ENCODE results near the gene COBLL1. TPM values are rescaled to one million over a fixed set of nuclear protein-coding genes. Genes with fewer than 3 reads are reported as not detected.
"Not testable (repeated sequence)": the region's sequence is repeated elsewhere in the genome, so short reads cannot be mapped to it uniquely, and the experiment has no call there.

COBLL1 gene
- polyA plus RNA-seq (ENCODE audit: insufficient read length in 12 of 12): 10 to 100 TPM in 5 of 12 donors, 1 to 10 TPM in 6, not detected in 1; 7.1 to 25.9 (median 9.9) TPM
- long read RNA-seq, donor 1, full-length matches to known transcripts: 14 of 14 reads
- long read RNA-seq, donor 1, partial matches to known transcripts: 0 of 14 reads
- long read RNA-seq, donor 1, other reads (novel, unspliced or antisense): 0 of 14 reads
- long read RNA-seq, donor 2, full-length matches to known transcripts: 1 of 1 reads
- long read RNA-seq, donor 2, partial matches to known transcripts: 0 of 1 reads
- long read RNA-seq, donor 2, other reads (novel, unspliced or antisense): 0 of 1 reads
- long read RNA-seq, donor 3, full-length matches to known transcripts: 1 of 1 reads
- long read RNA-seq, donor 3, partial matches to known transcripts: 0 of 1 reads
- long read RNA-seq, donor 3, other reads (novel, unspliced or antisense): 0 of 1 reads
- long read RNA-seq, donor 4, full-length matches to known transcripts: 1 of 1 reads
- long read RNA-seq, donor 4, partial matches to known transcripts: 0 of 1 reads
- long read RNA-seq, donor 4, other reads (novel, unspliced or antisense): 0 of 1 reads
- long read RNA-seq, donor 5, full-length matches to known transcripts: 3 of 3 reads
- long read RNA-seq, donor 5, partial matches to known transcripts: 0 of 3 reads
- long read RNA-seq, donor 5, other reads (novel, unspliced or antisense): 0 of 3 reads
- long read RNA-seq, donor 6, full-length matches to known transcripts: 2 of 2 reads
- long read RNA-seq, donor 6, partial matches to known transcripts: 0 of 2 reads
- long read RNA-seq, donor 6, other reads (novel, unspliced or antisense): 0 of 2 reads
- long read RNA-seq, donor 7: 0 reads
- long read RNA-seq, donor 8, full-length matches to known transcripts: 2 of 2 reads
- long read RNA-seq, donor 8, partial matches to known transcripts: 0 of 2 reads
- long read RNA-seq, donor 8, other reads (novel, unspliced or antisense): 0 of 2 reads
- long read RNA-seq, donor 9, full-length matches to known transcripts: 1 of 1 reads
- long read RNA-seq, donor 9, partial matches to known transcripts: 0 of 1 reads
- long read RNA-seq, donor 9, other reads (novel, unspliced or antisense): 0 of 1 reads
- long read RNA-seq, donor 10, full-length matches to known transcripts: 1 of 1 reads
- long read RNA-seq, donor 10, partial matches to known transcripts: 0 of 1 reads
- long read RNA-seq, donor 10, other reads (novel, unspliced or antisense): 0 of 1 reads
- long read RNA-seq, donor 11: 0 reads

DNA sequence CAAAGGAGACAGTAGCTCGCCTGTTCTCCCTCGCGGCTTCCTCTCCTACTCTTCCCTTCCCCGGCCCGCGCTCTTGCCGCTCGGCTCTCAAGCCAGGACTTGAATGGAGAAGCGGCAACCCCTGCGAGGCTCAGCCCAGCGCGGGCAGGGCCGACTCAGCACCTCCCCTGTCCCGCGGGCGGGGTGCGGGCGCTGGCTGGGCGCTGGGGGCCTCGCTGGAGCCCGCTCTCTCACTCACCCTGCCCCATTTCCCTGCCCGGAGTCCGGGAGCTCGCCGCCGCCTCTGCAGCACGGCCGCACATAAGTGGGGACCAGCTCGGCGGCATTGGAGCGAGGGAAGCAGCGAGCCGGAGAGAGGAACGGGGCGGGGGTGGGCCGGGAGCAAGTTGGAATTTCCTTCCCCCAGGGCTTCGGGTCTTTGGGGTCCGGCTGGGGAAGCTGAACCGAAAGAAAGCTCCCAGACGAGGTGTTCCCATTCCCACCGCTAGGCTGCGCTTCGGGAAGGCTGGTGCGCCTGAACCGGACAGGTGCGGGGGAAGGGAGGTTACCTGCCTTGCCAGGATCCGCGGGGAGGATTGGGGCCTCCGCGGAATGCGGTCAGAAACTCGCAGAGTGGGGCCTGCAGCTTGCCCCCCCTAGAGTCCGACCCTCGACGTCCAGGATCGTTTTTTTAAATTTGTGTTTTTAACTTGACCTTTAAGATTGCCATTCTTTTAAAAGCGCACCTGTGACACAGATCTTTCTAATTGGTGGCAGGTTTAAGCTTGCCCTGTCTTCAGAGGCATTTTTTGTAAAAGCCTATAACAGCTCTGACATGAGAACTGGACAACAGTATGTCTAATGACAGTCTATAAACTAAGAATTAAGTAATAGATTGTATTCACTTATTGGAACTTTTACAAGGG lies at the start of gene COBLL1:
Gene COBLL1 (minus strand): TSS at position 105 of the 905 bp plus-strand sequence. CDS start 627 bp downstream, outside the sequence.
- peak; percentile 79 for DNase-seq

DNA sequence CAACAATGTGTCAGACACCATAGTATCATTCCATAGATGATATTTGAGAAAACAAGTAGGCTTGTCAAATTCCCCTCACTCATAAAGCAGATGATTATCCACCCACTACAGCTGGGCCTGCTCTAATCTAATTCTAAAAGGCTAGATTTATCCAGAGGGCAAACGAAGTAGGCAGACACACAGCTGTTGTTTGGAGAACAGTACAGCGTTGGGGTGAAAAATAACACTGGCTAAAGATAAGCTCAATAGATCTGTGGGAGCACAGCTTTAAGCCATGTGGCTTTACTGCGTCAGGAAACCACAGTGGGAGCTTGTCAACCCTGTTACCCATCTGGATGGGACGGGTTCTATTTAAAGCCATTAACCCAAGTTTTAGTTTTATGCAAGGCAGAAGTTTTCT lies 48.9 kb upstream of the COBLL1 start:
- DNase-seq: no peak

- no peak for DNase-seq
Measured at GRCh38 chr2:164888592-164888991, 47.0 kb upstream of the COBLL1 start.

DNA sequence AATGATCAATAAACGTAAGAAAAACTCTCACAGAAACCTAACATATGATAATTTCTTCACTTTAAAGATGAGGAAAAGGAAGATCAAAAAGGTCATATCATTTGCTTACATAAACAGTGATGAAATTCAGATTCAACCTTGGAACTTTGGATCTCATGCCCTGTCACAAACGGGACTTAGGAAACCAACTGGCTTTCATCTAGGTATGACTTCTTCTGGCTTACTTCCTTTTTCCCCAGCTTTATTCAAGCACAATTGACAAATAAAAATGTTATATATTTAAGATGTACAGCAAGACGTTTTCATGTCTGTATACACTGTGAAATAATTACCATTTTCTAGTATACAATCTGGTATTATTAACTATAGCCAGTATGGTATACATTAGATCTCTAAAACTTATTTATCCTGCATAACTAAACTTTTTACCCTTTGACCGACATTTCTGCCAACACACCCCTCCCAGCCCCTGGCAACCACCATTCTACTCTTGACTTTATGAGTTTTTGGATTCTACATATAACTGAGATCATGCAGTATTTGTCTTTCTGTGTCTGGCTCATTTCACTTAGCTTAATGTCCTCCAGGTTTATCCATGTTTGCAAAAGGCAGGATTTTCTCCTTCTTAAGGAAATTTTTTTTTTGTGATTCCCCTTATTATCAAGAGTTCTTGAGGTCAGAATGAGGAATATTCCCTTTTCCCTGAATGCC lies 46.0 kb upstream of the COBLL1 start:
- DNase-seq: no peak

- no peak for DNase-seq
Measured at GRCh38 chr2:164882276-164882675, 40.7 kb upstream of the COBLL1 start.

DNA sequence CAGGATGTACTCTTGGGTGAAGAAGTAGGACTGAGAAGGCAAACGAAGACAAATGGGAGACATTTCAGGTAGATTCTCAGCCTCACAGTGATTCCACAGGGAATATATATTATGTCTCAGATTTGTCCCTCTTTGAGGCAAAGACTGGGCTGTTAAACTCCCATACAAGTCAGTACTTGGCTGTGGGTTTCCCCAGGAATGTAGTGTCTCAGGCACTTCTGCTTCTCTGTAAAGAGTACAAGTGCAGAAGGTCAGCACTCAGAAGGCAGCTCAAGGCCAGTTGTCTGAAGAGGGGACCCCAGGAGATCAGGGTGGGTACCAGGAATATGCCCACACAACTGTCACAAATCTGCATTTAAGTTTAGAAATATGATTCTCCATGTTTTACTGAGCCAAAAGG lies 39.9 kb upstream of the COBLL1 start:
- DNase-seq: no peak

GRCh38 chr2:164879901-164880535 lies 38.4 kb upstream of the COBLL1 start:
- no peak for DNase-seq

DNA sequence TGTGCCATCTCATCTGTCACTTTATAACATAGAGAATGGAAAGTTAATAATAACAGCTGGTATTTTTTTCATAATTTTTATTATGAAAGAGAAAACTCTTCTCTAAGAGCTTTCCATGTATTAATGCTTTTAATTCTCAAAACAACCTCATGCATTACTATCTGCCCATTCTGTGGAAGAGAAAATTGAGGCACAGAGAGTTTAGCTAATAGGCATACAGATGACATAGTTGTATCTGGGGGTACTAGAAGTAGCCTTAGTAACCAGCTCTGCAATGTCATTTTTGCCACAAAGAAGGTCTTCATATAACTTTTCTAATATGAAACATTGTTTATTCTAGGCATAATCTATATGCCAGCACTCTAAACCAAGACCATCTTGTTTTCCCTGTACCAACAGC lies 36.3 kb upstream of the COBLL1 start:
- no peak for DNase-seq

DNA sequence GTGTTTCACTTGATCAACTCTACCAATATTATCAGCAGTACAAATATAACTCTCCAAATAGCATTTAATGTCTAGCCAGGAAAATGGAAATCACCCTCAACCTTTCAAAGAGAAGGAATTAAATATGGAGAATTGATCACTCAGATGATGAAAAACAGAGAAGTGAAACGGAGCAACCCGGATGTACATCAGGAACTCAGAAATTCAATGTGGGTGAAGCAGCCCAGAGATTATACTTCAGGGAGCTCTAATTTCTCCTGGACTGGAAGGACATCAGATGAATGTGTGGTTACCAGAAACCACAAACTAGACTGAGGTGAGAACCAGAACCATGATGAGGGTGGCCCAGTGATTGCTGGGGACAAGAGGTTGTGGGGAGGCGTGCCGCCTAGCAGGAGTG lies 35.5 kb upstream of the COBLL1 start:
- DNase-seq: no peak

DNA sequence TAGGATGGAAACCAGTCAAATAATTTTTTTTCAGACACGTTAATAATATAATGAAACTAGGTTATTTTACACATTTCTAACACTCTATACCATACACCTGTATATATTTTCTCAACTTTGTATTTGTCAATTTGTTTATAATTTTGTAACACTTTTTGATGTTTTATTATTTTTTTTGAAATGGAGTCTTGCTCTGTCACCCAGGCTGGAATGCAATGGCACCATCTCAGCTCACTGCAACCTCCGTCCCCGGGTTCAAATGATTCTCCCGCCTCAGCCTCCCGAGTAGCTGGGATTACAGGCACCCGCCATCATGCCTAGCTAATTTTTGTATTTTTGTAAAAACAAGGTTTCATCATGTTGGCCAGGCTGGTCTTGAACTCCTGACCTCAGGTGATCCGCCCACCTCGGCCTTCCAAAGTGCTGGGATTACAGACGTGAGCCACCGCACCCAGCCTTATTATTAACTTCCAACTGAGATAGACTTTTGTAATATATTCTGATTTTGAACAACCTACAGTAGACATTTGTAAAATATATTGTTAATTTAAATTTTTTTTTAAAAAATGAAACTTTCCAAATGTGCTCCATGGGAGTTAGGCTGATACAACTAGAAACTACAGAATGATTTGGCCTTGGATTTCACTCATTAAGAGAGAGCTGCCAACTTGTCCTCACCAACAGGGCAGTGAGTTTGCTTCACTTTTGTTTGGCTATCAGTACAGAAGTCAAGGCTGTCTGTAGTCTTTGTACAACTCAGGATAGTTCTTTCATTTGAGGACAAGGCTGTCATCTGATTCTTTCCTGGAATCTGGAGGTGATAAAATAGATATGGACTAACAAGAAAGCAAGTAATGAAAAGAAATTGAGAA lies 33.9 kb upstream of the COBLL1 start:
- DNase-seq: no peak

DNA sequence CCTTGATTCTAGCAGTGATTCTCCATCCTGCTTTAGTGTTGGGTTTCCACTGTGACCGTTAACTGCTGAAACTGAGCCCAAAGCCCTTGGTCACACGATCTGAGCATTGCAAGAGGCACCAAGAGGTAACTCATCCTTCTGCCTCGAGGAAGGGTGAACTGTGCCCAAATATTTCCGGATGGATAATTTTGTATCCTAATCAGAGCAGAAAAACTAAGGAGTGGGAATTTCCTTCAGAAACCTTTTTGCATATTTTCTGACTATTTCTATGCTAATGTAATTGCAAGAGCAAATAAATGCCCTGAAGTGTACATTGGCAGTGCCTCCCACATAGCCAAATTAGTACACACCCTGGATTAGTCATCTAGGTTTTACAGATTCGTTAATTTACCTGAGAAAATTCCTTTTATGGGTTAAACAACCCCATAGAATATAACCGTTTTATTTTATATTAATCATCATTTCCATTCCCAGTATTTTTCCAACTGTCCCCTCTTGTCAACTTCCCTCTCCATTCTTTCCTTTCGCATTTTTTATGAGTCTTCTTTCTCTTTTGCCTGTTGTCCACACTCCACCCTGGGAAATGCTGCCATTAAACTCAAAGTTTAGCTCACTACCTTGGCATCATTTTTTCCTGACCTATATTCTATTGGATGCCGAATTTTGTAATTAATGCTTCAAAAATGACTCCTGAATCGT lies 31.7 kb upstream of the COBLL1 start:
- no peak for DNase-seq

DNA sequence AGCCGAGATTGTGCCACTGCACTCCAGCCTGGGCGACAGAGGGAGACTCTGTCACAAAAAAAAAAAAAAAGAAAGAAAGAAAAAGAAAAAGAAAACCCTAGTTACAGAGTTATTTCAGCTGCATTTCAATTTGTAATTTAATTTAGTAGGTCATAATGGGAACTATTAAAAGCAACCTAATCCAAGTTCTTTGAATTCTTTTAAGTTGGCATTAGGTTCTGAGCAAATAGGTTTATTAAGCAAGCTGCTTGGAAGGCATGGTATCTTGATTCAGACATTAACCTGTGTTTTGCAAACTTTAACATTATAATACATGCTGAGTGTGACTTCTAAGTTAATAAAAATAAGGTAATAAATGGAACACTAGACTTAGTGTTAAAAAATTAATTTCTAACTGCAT lies 29.8 kb upstream of the COBLL1 start:
- DNase-seq: no peak

- no peak for DNase-seq
Measured at GRCh38 chr2:164869420-164869772, 27.8 kb upstream of the COBLL1 start.

- DNase-seq: no peak
Measured at GRCh38 chr2:164868563-164869419, 27.2 kb upstream of the COBLL1 start.

DNA sequence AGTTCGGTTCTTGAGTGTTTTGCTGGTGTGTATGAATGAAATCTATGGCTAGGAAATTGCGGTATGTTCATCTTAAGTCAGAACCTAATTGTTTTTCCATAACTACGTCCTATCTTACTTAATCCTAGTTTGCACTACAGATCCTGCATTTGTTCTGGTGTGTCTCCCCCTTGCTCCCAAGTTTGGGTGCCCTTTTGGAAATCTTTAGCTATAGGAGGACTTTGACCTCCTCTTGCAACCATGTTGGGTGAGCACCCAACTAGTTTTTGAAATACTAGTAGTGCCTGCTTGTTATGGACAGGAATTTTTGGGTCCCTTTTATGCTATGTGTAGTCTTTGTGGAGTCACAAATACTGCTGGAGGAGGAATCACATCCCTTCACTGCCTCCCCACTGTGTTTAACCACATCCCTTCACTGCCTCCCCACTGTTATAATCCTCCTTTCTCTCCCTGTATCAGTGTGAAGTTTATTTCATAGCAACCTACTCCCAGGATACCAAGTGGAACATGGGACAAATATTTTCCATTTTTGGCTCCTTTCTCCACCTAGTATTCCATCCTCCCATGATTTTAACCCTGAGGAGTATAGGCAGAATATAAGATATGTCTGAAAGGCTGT lies 26.3 kb upstream of the COBLL1 start:
- no peak for DNase-seq

GRCh38 chr2:164866381-164866780 lies 24.8 kb upstream of the COBLL1 start:
- DNase-seq: not testable (repeated sequence)

GRCh38 chr2:164860694-164861042 lies 19.0 kb upstream of the COBLL1 start:
- DNase-seq: no peak
